MM.1S (cell line): ENCODE results near the gene EYA2.

Experiments used
- DNase-seq: peaks from one replicate; pipeline ENCODE4 v3.0.0-alpha.2; 2015
- H2AFZ ChIP-seq: fragments of 300-600 bp; sonication (generic); 2 replicates; pipeline ENCODE4 v1.6.0; 2016; ENCODE audit warnings: antibody characterized with exemption, low read length
- H3F3A ChIP-seq: fragments of 300-600 bp; sonication (generic); 2 replicates; pipeline ENCODE4 v1.6.1; 2016; ENCODE audit warnings: mild to moderate bottlenecking, antibody characterized with exemption, low read length, moderate library complexity, mixed read lengths; ENCODE audit not compliant: insufficient read depth
- H3K27ac ChIP-seq: fragments of 300-600 bp; sonication (generic); 2 replicates; pipeline ENCODE4 v1.5.1; 2016; ENCODE audit warnings: mild to moderate bottlenecking, low read length
- H3K27me3 ChIP-seq: fragments of 300-600 bp; sonication (generic); replicated peaks from 2 replicates; pipeline ENCODE4 v1.6.0; 2016; ENCODE audit warnings: low read length; ENCODE audit not compliant: insufficient read depth
- H3K36me3 ChIP-seq: fragments of 300-600 bp; sonication (generic); replicated peaks from 2 replicates; pipeline ENCODE4 v1.6.1; 2016; ENCODE audit warnings: mild to moderate bottlenecking, low read length, mixed read lengths; ENCODE audit not compliant: insufficient read depth
- H3K4me1 ChIP-seq: fragments of 300-600 bp; sonication (generic); 2 replicates; pipeline ENCODE4 v1.6.1; 2016; ENCODE audit warnings: low read length, mixed read lengths
- H3K4me2 ChIP-seq: fragments of 300-600 bp; sonication (generic); 2 replicates; pipeline ENCODE4 v1.6.0; 2016; ENCODE audit warnings: low read depth, low read length
- H3K4me3 ChIP-seq: fragments of 300-600 bp; sonication (generic); 2 replicates; pipeline ENCODE4 v1.5.1; 2016; ENCODE audit warnings: low read length, mixed read lengths
- H3K79me2 ChIP-seq: fragments of 300-600 bp; sonication (generic); 2 replicates; pipeline ENCODE4 v1.6.1; 2016; ENCODE audit warnings: mixed run types, low read length, mixed read lengths
- H3K9ac ChIP-seq: fragments of 300-600 bp; sonication (generic); 2 replicates; pipeline ENCODE4 v1.6.1; 2016; ENCODE audit warnings: low read length, mixed read lengths
- H3K9me2 ChIP-seq: fragments of 300-600 bp; sonication (generic); replicated peaks from 2 replicates; pipeline ENCODE4 v1.6.1; 2016; ENCODE audit warnings: mild to moderate bottlenecking, low read length, mixed read lengths; ENCODE audit not compliant: insufficient read depth
- H3K9me3 ChIP-seq: fragments of 300-600 bp; sonication (generic); replicated peaks from 2 replicates; pipeline ENCODE4 v1.6.1; 2016; ENCODE audit warnings: mild to moderate bottlenecking, low read length, mixed read lengths; ENCODE audit not compliant: insufficient read depth
- H4K20me1 ChIP-seq: fragments of 300-600 bp; sonication (generic); 2 replicates; pipeline ENCODE4 v1.6.1; 2016; ENCODE audit warnings: mild to moderate bottlenecking, low read length, moderate library complexity, mixed read lengths; ENCODE audit not compliant: insufficient read depth
- EZH2 ChIP-seq: fragments of 300-600 bp; sonication (generic); optimal IDR thresholded peaks from 2 replicates; pipeline ENCODE3; 2017; ENCODE audit warnings: low read depth, mild to moderate bottlenecking, antibody characterized with exemption, low read length, mixed read lengths
- EZH2phosphoT487 ChIP-seq: fragments of 300-600 bp; sonication (generic); IDR thresholded peaks from 2 replicates; pipeline ENCODE4 v1.6.1; 2018; ENCODE audit warnings: antibody characterized with exemption, low read length
- TF ChIP-seq, protein P1 (sequence below): fragments of 300-600 bp; sonication (generic); IDR thresholded peaks from 2 replicates; pipeline ENCODE4 v1.5.1; 2016; ENCODE audit warnings: antibody characterized with exemption, low read length, mixed read lengths

Gene EYA2

DNA sequence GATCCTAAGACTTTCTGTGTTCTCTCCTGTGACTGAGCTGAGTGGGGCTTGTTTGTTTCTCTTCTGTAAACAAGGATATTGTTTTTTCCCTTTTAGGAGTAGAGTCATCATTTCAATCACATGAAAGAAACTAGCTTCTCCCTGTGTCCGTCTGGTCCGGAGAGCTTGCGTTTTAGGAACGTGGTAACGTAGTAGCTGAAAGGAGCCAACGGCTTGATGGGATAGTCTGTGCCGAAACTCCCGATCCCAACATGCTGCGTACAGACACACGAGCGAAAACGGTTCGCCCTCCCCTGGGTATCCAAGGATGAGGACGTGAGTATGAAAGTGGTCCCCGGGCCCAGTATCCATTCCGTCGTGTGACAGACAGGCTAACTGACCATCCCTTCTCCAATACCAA lies 315.3 kb downstream of the EYA2 start:
- no peak overlapping the region for H2AFZ ChIP-seq
- peaks cover 18% of the 10 kb centered on the region; the same call in 1 of the 2 replicates for H3K79me2 ChIP-seq
- no peaks in the 10 kb centered on the region for H3K27me3 ChIP-seq
- no peaks in the 10 kb centered on the region for H4K20me1 ChIP-seq
- no peaks in the 10 kb centered on the region for H3K4me1 ChIP-seq
- H3K4me3 ChIP-seq: no peak overlapping the region
- H3K9me3 ChIP-seq: no peaks in the 10 kb centered on the region
- no peak for TF ChIP-seq EZH2phosphoT487
- no peak for DNase-seq
- H3F3A ChIP-seq: no peaks in the 10 kb centered on the region
- H3K9me2 ChIP-seq: no peaks in the 10 kb centered on the region
- H3K4me2 ChIP-seq: no peak overlapping the region
- H3K27ac ChIP-seq: no peak overlapping the region
- no peak overlapping the region for H3K9ac ChIP-seq
- peaks cover 22% of the 10 kb centered on the region for H3K36me3 ChIP-seq

DNA sequence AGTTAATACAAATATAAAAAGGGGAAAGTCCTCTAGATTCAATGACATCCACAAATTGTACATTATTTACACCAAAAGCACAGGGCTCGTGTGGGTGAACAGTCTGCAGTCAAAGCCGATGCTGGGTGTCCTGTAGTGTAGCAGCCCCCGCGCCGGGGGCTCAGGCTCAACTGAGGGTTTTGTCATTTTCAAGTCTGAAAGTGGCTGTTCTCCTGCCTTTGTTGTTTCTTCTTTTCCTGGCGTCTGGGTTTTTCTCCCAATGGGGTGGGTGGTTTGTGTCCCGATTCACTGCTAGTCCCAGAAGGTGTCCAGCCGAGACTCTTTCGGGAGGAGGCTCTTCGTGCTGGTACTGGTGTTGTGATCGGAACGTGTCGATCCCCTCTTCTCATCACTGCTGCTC lies 315.8 kb downstream of the EYA2 start:
- Histone ChIP-seq H3K79me2 (peaks cover 20% of the 10 kb centered on the region; the same call in 1 of the 2 replicates), H4K20me1 (no peaks in the 10 kb centered on the region), H3K4me1 (no peaks in the 10 kb centered on the region), H3K9me2 (no peaks in the 10 kb centered on the region), H3K4me3 (no peak overlapping the region), H3K27me3 (no peaks in the 10 kb centered on the region), H3F3A (no peaks in the 10 kb centered on the region), H3K4me2 (no peak overlapping the region), H3K9ac (no peak overlapping the region), H3K27ac (no peak overlapping the region), H3K9me3 (no peaks in the 10 kb centered on the region), H3K36me3 (peaks cover 22% of the 10 kb centered on the region), H2AFZ (no peak overlapping the region)
- no peak for DNase-seq
- TF ChIP-seq, protein P1, sequence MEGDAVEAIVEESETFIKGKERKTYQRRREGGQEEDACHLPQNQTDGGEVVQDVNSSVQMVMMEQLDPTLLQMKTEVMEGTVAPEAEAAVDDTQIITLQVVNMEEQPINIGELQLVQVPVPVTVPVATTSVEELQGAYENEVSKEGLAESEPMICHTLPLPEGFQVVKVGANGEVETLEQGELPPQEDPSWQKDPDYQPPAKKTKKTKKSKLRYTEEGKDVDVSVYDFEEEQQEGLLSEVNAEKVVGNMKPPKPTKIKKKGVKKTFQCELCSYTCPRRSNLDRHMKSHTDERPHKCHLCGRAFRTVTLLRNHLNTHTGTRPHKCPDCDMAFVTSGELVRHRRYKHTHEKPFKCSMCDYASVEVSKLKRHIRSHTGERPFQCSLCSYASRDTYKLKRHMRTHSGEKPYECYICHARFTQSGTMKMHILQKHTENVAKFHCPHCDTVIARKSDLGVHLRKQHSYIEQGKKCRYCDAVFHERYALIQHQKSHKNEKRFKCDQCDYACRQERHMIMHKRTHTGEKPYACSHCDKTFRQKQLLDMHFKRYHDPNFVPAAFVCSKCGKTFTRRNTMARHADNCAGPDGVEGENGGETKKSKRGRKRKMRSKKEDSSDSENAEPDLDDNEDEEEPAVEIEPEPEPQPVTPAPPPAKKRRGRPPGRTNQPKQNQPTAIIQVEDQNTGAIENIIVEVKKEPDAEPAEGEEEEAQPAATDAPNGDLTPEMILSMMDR: no peak
- TF ChIP-seq EZH2: no peak
- no peak for TF ChIP-seq EZH2phosphoT487

DNA sequence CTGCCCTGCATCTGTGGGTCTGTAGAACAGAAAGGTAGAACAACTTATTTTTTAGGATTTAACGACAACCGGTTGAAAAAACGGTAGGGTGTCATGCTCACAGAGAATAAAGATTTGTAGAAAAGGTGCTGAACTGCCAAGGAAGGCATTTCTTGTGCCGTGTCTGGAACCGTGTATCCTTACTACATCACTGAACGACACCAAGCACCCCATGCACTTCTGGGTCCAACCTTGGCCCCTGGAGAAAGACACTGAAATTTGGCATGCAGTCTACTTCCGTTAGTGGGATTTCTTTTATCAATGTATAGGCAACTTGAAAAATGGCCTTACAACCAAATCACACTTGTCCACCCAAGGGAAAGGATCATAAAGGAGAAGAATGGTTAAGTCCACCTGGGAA lies 316.4 kb downstream of the EYA2 start:
- Histone ChIP-seq H3K9ac (no peak overlapping the region), H2AFZ (no peak overlapping the region), H3K79me2 (peaks cover 26% of the 10 kb centered on the region; the same call in 1 of the 2 replicates), H3K4me1 (no peaks in the 10 kb centered on the region), H3K9me2 (no peaks in the 10 kb centered on the region), H3K27ac (no peak overlapping the region), H3K9me3 (no peaks in the 10 kb centered on the region), H4K20me1 (no peaks in the 10 kb centered on the region), H3K4me3 (no peak overlapping the region), H3K27me3 (no peaks in the 10 kb centered on the region), H3K36me3 (peaks cover 26% of the 10 kb centered on the region), H3F3A (no peaks in the 10 kb centered on the region), H3K4me2 (no peak overlapping the region)
- TF ChIP-seq EZH2: no peak
- TF ChIP-seq, protein P1: no peak
- no peak for TF ChIP-seq EZH2phosphoT487
- DNase-seq: no peak

DNA sequence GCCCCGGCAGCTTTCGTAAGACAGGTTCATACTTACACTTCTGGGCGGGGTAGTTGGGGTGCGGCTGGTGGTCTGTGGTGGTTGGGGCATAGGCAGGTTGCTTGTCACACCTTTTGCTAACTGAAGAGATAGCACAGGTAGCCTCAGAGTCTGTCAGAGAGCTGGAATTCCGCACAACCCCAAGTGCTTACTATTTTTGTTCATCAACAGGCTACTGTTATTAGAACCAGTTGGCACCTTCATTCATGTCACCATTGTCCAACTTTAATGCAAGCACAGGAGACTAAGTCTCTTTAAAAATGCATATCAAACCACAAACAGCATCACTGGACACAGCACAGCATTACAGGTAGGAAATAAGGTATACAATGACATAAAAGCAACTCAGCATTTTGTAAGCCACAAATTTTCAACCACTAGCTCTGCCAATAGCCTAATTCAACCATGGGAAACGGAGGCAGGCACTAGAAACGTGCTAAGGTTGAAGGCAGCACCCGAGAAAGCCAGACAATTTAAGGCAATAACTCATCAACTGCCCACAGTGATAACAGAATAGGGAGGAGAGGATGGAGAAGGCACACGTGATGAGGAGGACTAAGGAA lies 318.1 kb downstream of the EYA2 start:
- no peaks in the 10 kb centered on the region for H3F3A ChIP-seq
- no peak for DNase-seq
- H3K4me3 ChIP-seq: no peak overlapping the region
- H3K9me2 ChIP-seq: no peaks in the 10 kb centered on the region
- peaks cover 26% of the 10 kb centered on the region for H3K36me3 ChIP-seq
- H3K79me2 ChIP-seq: peaks cover 26% of the 10 kb centered on the region
- H3K9me3 ChIP-seq: no peaks in the 10 kb centered on the region
- H3K4me2 ChIP-seq: no peak overlapping the region
- H3K9ac ChIP-seq: no peak overlapping the region
- no peaks in the 10 kb centered on the region for H3K27me3 ChIP-seq
- no peaks in the 10 kb centered on the region for H3K4me1 ChIP-seq
- H3K27ac ChIP-seq: no peak overlapping the region
- H4K20me1 ChIP-seq: no peaks in the 10 kb centered on the region
- TF ChIP-seq EZH2: no peak
- TF ChIP-seq, protein P1: no peak
- no peak for TF ChIP-seq EZH2phosphoT487
- no peak overlapping the region for H2AFZ ChIP-seq
